Activated naive CD8-positive, alpha-beta T cell treated with anti-CD3 and anti-CD28 coated beads for 36 hours (primary cell): Measurements from ENCODE around the gene PAPOLB. TPM values are rescaled to one million over a fixed set of nuclear protein-coding genes. Genes with fewer than 3 reads are reported as not detected.

ENCODE experiments used
- DNase-seq: peaks from one replicate; pipeline ENCODE4 v3.0.0; 2021
- H3K27ac Mint-ChIP-seq: one replicate; pipeline ENCODE4 v1.8.0; 2022; ENCODE audit warnings: mild to moderate bottlenecking, moderate library complexity, mixed read lengths
- H3K27me3 Mint-ChIP-seq: one replicate; pipeline ENCODE4 v1.8.0; 2022; ENCODE audit warnings: mild to moderate bottlenecking, mixed read lengths
- H3K36me3 Mint-ChIP-seq: one replicate; pipeline ENCODE4 v1.8.0; 2021; ENCODE audit warnings: mild to moderate bottlenecking, mixed read lengths
- H3K4me1 Mint-ChIP-seq: one replicate; pipeline ENCODE4 v1.8.0; 2021; ENCODE audit warnings: mixed read lengths
- H3K4me3 Mint-ChIP-seq: one replicate; pipeline ENCODE4 v1.8.0; 2022; ENCODE audit warnings: mild to moderate bottlenecking, moderate library complexity, mixed read lengths
- H3K9me3 Mint-ChIP-seq: one replicate; pipeline ENCODE4 v1.8.0; 2022; ENCODE audit warnings: mixed read lengths
- total RNA-seq, 2 experiments: library from RNA; stranded (reverse); gene quantifications; one replicate each; pipeline ENCODE4 v1.2.3, GENCODE V29; 2021

Gene PAPOLB
- total RNA-seq, 2 experiments from 2014 or later, result 0.04 TPM; not detected in 1

GRCh38 chr7:4840079-4840501 lies 21.7 kb downstream of the PAPOLB start:
- H3K4me3 Mint-ChIP-seq, result no peak overlapping the region
- H3K36me3 Mint-ChIP-seq, result no peaks in the 10 kb centered on the region
- no peaks in the 10 kb centered on the region for H3K9me3 Mint-ChIP-seq
- H3K27ac Mint-ChIP-seq, result no peak overlapping the region
- no peak for DNase-seq
- no peaks in the 10 kb centered on the region for H3K4me1 Mint-ChIP-seq
- peaks cover 16% of the 10 kb centered on the region for H3K27me3 Mint-ChIP-seq

DNA sequence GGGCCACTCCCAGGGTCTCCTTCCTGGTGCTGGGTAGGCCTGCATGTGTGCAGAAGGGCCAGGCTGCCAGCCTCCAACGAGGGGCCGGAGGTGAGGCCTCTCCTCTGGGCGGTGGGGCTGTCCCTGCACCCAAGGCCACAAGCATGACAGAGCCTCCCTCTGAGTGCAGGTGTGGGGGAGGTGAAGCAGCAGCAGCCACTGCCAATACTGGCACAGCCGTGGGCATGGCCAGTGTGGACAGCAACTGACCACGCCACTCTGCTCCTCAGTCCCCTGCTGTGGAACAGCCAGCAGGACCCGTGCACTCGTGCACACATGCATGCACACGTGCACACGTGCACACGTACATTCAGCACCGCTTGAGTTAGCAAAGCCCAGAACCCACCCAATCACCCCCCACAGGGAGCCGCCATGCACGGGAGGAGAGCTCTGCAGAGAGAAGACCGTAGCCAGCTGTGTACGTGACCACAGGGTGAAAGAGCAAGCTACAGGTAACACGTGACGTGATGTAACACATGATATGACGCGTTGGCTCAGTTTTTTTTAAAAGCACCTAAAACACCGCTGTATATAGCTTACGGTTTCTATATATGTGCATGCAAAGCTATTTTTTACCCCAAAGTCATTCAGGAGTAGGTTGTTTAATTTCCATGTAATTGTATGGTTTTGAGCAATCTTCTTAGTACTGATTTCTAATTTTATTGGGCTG lies 23.1 kb downstream of the PAPOLB start:
- H3K4me1 Mint-ChIP-seq, result no peaks in the 10 kb centered on the region
- H3K27ac Mint-ChIP-seq, result no peak overlapping the region
- H3K4me3 Mint-ChIP-seq, result no peak overlapping the region
- no peaks in the 10 kb centered on the region for H3K36me3 Mint-ChIP-seq
- DNase-seq, result no peak
- no peaks in the 10 kb centered on the region for H3K9me3 Mint-ChIP-seq
- peaks cover 6% of the 10 kb centered on the region for H3K27me3 Mint-ChIP-seq

- H3K27ac Mint-ChIP-seq, result no peak overlapping the region
- no peaks in the 10 kb centered on the region for H3K36me3 Mint-ChIP-seq
- DNase-seq, result no peak
- no peaks in the 10 kb centered on the region for H3K4me1 Mint-ChIP-seq
- no peaks in the 10 kb centered on the region for H3K27me3 Mint-ChIP-seq
- no peaks in the 10 kb centered on the region for H3K9me3 Mint-ChIP-seq
- H3K4me3 Mint-ChIP-seq, result no peak overlapping the region
Observed at GRCh38 chr7:4837803-4838625, 23.8 kb downstream of the PAPOLB start.

DNA sequence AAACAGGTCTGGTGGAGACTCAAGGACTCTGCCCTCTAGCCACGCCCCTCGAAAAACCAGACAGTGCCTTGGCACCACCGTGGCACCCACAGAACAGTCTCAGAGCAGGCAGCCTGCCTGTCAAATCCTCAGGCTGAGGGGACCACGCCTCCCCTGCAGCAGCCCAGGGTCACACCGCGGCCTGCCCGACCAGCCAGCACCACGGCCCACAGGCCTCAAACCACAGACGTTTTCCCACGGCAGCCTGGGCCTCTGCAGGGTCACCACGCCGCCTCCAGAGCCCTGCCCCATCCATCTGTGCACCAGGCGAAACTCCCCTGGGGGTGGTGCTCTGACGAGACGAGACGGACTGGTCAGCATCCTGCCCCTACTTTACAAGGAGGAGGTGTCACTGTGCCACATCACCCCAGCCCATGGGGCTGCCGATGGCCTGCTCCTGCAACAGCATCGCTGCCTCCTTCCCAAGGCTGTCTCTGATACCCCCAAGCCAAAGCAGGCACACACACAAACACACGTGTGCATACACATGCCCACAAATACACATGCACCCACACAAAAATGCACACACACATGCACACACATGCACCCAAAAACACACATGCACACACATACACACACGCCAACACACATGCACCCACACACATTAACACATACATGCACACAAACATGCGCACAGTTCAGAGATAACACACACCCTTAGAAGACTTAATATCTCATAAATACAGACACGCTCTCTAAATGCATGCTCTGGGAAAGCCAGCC lies 24.6 kb downstream of the PAPOLB start:
- no peaks in the 10 kb centered on the region for H3K4me1 Mint-ChIP-seq
- H3K27ac Mint-ChIP-seq, result no peak overlapping the region
- no peak overlapping the region for H3K4me3 Mint-ChIP-seq
- no peak for DNase-seq
- H3K36me3 Mint-ChIP-seq, result no peaks in the 10 kb centered on the region
- H3K9me3 Mint-ChIP-seq, result no peaks in the 10 kb centered on the region
- H3K27me3 Mint-ChIP-seq, result no peaks in the 10 kb centered on the region

DNA sequence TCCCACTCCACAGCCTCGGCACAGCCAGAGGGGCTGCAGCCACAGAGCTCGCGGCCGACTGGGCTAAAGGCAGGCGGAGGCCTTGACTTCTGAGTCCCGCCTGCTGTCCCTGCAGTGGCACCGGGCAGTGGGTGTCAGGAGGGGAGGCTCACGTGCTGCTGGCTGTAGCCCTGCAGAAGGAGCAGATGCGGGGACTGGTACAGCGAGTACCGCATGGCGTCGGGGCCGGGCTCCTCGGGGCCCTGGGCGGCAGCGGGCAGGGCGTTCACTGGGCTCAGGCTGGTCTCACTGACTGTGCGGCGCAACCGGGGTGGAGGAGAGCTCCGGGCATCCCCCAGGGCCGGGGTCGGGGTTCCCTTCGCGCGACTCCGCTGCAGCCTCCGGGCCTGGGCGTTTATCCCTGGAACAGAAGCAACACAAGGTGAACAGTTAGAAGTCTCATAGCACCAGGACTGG lies 25.6 kb downstream of the PAPOLB start:
- Mint-ChIP-seq H3K4me3 (no peak overlapping the region), H3K36me3 (no peaks in the 10 kb centered on the region), H3K4me1 (no peaks in the 10 kb centered on the region), H3K27me3 (no peaks in the 10 kb centered on the region), H3K27ac (no peak overlapping the region), H3K9me3 (no peaks in the 10 kb centered on the region)
- DNase-seq, result no peak

DNA sequence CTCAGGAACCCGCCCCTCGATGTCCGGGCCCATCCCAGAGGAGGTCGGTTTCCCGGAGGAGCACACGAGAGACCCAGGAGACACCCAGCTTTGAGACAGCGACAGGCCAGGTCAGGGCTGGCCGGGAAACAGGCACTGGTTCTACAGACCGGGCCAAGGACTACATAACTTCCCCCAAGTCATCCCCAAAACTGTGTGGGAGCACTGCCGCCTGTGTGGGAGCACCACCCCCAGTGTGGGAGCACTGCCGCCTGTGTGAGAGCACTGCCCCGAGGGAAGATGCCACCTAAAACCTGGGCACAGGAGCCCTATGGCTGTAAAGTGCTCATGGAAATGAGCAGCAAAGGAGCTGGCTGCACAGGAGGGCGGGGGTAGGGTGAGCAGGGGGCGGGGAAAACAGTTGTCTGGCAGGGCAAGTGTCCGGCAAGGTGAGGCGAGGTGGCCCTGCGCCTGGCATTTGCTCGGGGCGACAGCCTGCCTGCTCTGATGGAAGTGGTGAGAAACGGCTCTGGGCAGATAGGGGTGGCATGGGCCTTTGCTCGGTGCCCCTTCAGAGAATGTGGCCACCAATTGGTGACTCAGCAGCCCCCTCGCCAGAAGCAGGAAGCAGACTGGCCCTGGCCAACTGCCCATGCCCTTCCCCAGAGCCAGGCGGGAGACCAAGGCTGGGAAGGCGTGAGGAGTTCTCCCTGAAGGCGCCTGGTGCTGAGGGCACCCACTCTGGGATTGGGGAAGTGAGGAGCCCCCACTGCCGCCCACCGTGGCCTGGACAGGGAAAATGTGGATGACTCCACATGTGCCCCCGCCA lies 26.2 kb downstream of the PAPOLB start:
- H3K27ac Mint-ChIP-seq, result no peak overlapping the region
- no peak for DNase-seq
- no peaks in the 10 kb centered on the region for H3K27me3 Mint-ChIP-seq
- H3K4me1 Mint-ChIP-seq, result no peaks in the 10 kb centered on the region
- no peaks in the 10 kb centered on the region for H3K9me3 Mint-ChIP-seq
- no peaks in the 10 kb centered on the region for H3K36me3 Mint-ChIP-seq
- H3K4me3 Mint-ChIP-seq, result no peak overlapping the region

- Mint-ChIP-seq H3K4me3 (no peak overlapping the region), H3K36me3 (no peaks in the 10 kb centered on the region), H3K9me3 (no peaks in the 10 kb centered on the region), H3K27me3 (no peaks in the 10 kb centered on the region), H3K27ac (no peak overlapping the region), H3K4me1 (no peaks in the 10 kb centered on the region)
- DNase-seq, result no peak
Observed at GRCh38 chr7:4834601-4835397, 27.0 kb downstream of the PAPOLB start.

GRCh38 chr7:4833691-4834600 lies 27.9 kb downstream of the PAPOLB start:
- H3K36me3 Mint-ChIP-seq, result no peaks in the 10 kb centered on the region
- DNase-seq, result no peak
- H3K27me3 Mint-ChIP-seq, result no peaks in the 10 kb centered on the region
- no peak overlapping the region for H3K27ac Mint-ChIP-seq
- H3K9me3 Mint-ChIP-seq, result no peaks in the 10 kb centered on the region
- no peaks in the 10 kb centered on the region for H3K4me1 Mint-ChIP-seq
- no peak overlapping the region for H3K4me3 Mint-ChIP-seq

DNA sequence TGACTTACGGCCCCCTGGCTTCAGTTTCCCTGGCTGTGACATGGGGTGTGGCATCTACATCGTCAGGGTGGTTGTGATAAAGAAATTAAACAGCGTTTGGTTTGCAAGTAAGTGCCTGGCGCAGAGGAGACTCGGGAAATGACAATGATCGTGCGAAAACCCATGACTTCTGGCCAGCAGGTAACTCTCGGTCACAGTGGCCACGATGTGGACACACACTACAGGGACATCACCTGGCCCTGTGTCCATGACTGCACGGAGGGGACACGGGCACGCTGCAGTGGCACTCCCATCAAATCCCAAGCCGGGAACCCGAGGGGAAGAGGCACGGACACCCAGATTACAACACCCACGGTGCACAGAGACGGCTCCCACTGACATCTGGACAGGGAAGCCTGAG lies 28.7 kb downstream of the PAPOLB start:
- Mint-ChIP-seq H3K27me3 (no peaks in the 10 kb centered on the region), H3K4me3 (no peak overlapping the region), H3K9me3 (no peaks in the 10 kb centered on the region), H3K36me3 (no peaks in the 10 kb centered on the region), H3K4me1 (no peaks in the 10 kb centered on the region), H3K27ac (no peak overlapping the region)
- DNase-seq, result no peak

GRCh38 chr7:4832711-4833110 lies 29.1 kb downstream of the PAPOLB start:
- Mint-ChIP-seq H3K27me3 (no peaks in the 10 kb centered on the region), H3K27ac (no peak overlapping the region)

GRCh38 chr7:4831723-4832495 lies 29.9 kb downstream of the PAPOLB start:
- Mint-ChIP-seq H3K36me3 (no peaks in the 10 kb centered on the region), H3K4me1 (no peaks in the 10 kb centered on the region), H3K27ac (no peak overlapping the region), H3K9me3 (no peaks in the 10 kb centered on the region), H3K4me3 (no peak overlapping the region), H3K27me3 (no peaks in the 10 kb centered on the region)
- no peak for DNase-seq

More at GRCh38 chr7:4832711-4833110, 29.1 kb downstream of the PAPOLB start:
- Mint-ChIP-seq H3K9me3 (no peaks in the 10 kb centered on the region), H3K4me1 (no peaks in the 10 kb centered on the region), H3K36me3 (no peaks in the 10 kb centered on the region), H3K4me3 (no peak overlapping the region)
- no peak for DNase-seq

DNA sequence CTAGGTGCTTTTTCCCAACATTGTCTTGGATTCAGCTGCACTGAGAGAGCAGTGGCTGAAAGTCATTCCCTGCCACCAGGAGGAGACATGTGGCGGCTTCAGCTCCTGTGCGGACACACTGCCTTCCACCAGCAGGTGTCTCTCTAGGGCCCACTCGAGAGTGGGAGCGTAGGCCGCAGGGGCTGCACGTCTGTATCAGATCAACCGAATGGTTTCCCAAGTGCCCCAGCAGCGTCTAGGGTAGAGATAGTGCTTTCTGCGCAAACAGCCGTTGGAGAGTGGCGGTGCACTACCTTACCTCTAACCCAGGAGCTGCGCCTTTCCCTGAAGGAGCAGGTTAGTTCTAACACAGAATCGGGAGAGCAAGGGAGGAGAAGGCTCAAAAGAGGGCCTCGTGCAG lies 31.7 kb downstream of the PAPOLB start:
- H3K9me3 Mint-ChIP-seq, result no peaks in the 10 kb centered on the region
- no peaks in the 10 kb centered on the region for H3K36me3 Mint-ChIP-seq
- H3K27me3 Mint-ChIP-seq, result peaks cover 4% of the 10 kb centered on the region
- DNase-seq, result peak; percentile 67
- H3K27ac Mint-ChIP-seq, result no peak overlapping the region
- no peak overlapping the region for H3K4me3 Mint-ChIP-seq
- H3K4me1 Mint-ChIP-seq, result no peaks in the 10 kb centered on the region
